PC-3 (cell line): ENCODE measurements around the gene RTL10. TPM values are rescaled to one million over a fixed set of nuclear protein-coding genes. Genes with fewer than 3 reads are reported as not detected.

Experiments
- ATAC-seq: fragments of 200-7000 bp; cut with Tn5 transposase; 2 replicates; pipeline ENCODE4 v1.9.1; 2020; ENCODE audit warnings: mild to moderate bottlenecking, moderate library complexity
- BruUV-seq: library from RNA; stranded (reverse); fragments of 400-500 nt; replicated peaks from 2 replicates; lab custom pipeline; 2021; lab: Mats Ljungman, UMichigan
- CTCF ChIA-PET: fragments of 300-600 bp; sonication (Branson Sonifier 250); formaldehyde crosslinking; loops from one replicate; lab custom pipeline; 2022; ENCODE audit warnings: antibody characterized with exemption; lab: Charles Lee
- POLR2A ChIA-PET: fragments of 300-600 bp; sonication (Branson Sonifier 250); formaldehyde crosslinking; loops from one replicate; lab custom pipeline; 2022; ENCODE audit warnings: antibody characterized with exemption; ENCODE audit not compliant: unreplicated experiment; lab: Charles Lee
- DNase-seq: peaks from one replicate; pipeline ENCODE4 v3.0.0-alpha.2; 2015
- H2AFZ ChIP-seq: fragments of 300-600 bp; sonication (generic); 2 replicates; pipeline ENCODE4 v1.6.0; 2016; ENCODE audit warnings: antibody characterized with exemption, low read length
- H3F3A ChIP-seq: fragments of 300-600 bp; sonication (generic); one replicate; pipeline ENCODE4 v1.6.0; 2017; ENCODE audit warnings: antibody characterized with exemption, low read length, control low read depth, mild to moderate bottlenecking; ENCODE audit not compliant: unreplicated experiment
- H3K27ac ChIP-seq: fragments of 300-600 bp; sonication (generic); 2 replicates; pipeline ENCODE4 v1.5.1; 2016; ENCODE audit warnings: mild to moderate bottlenecking, low read length
- H3K27me3 ChIP-seq: fragments of 300-600 bp; sonication (generic); 2 replicates; pipeline ENCODE4 v1.6.1; 2016; ENCODE audit warnings: low read length, mixed read lengths
- H3K36me3 ChIP-seq: fragments of 300-600 bp; sonication (generic); 2 replicates; pipeline ENCODE4 v1.6.1; 2016; ENCODE audit warnings: low read depth, mixed run types, low read length, mixed read lengths
- H3K4me1 ChIP-seq: fragments of 300-600 bp; sonication (generic); 2 replicates; pipeline ENCODE4 v1.5.1; 2016; ENCODE audit warnings: low read length; ENCODE audit not compliant: insufficient read depth
- H3K4me2 ChIP-seq: fragments of 300-600 bp; sonication (generic); 2 replicates; pipeline ENCODE4 v1.6.0; 2016; ENCODE audit warnings: low read length
- H3K4me3 ChIP-seq: fragments of 300-600 bp; sonication (generic); 2 replicates; pipeline ENCODE4 v1.5.1; 2016; ENCODE audit warnings: mild to moderate bottlenecking, low read length, mixed read lengths
- H3K79me2 ChIP-seq: fragments of 300-600 bp; sonication (generic); 2 replicates; pipeline ENCODE4 v1.6.1; 2017; ENCODE audit warnings: low read length, mixed read lengths
- H3K9ac ChIP-seq: fragments of 300-600 bp; sonication (generic); 2 replicates; pipeline ENCODE4 v1.6.0; 2016; ENCODE audit warnings: mild to moderate bottlenecking, low read length
- H3K9me2 ChIP-seq: fragments of 300-600 bp; sonication (generic); replicated peaks from 2 replicates; pipeline ENCODE4 v1.6.1; 2016; ENCODE audit warnings: mixed run types, low read length, mixed read lengths
- H3K9me3 ChIP-seq: fragments of 300-600 bp; sonication (generic); 2 replicates; pipeline ENCODE4 v1.6.1; 2016; ENCODE audit warnings: low read length, mixed read lengths
- H4K20me1 ChIP-seq: fragments of 300-600 bp; sonication (generic); 2 replicates; pipeline ENCODE4 v1.6.1; 2016; ENCODE audit warnings: low read length, mixed read lengths
- CTCF ChIP-seq: fragments of 300-600 bp; sonication (generic); conservative IDR thresholded peaks from 2 replicates; pipeline ENCODE4 v1.5.1; 2017; ENCODE audit warnings: antibody characterized with exemption, low read depth, mild to moderate bottlenecking, low read length
- EZH2 ChIP-seq: fragments of 300-600 bp; sonication (generic); IDR thresholded peaks from one replicate; pipeline ENCODE4 v1.6.1; 2017; ENCODE audit warnings: antibody characterized with exemption, mild to moderate bottlenecking, low read length; ENCODE audit not compliant: unreplicated experiment
- EZH2phosphoT487 ChIP-seq: fragments of 300-600 bp; sonication (generic); IDR thresholded peaks from 2 replicates; pipeline ENCODE4 v1.6.1; 2018; ENCODE audit warnings: mild to moderate bottlenecking, antibody characterized with exemption, low read length, borderline replicate concordance
- intact Hi-C: fragments of 100-400 bp; cut with micrococcal nuclease; formaldehyde crosslinking; loops from 2 replicates; pipeline ENCODE4 v1.9.0; 2023
- total RNA-seq: library from RNA; depleted of rRNA; stranded (reverse); fragments of >200 nt; gene quantifications from 2 replicates; pipeline ENCODE4 v1.2.3, GENCODE V29; 2014

RTL10 gene
- total RNA-seq, 1 experiment from 2014 or later = 7.8 TPM

GRCh38 chr22:19819208-19819910 is 35.3 kb downstream of the RTL10 start:
- Histone ChIP-seq H3K36me3 (no peaks in the 10 kb centered on the region), H3K79me2 (no peaks in the 10 kb centered on the region), H3K4me2 (no peak overlapping the region), H3K4me1 (no peaks in the 10 kb centered on the region), H3K9me3 (no peaks in the 10 kb centered on the region), H3K4me3 (no peak overlapping the region), H3F3A (no peaks in the 10 kb centered on the region), H3K27ac (no peak overlapping the region), H3K9me2 (no peaks in the 10 kb centered on the region), H2AFZ (no peak overlapping the region), H4K20me1 (no peaks in the 10 kb centered on the region), H3K27me3 (no peaks in the 10 kb centered on the region), H3K9ac (no peak overlapping the region)
- ATAC-seq (no peak), DNase-seq (no peak)
- TF ChIP-seq EZH2 (no peak), EZH2phosphoT487 (no peak), CTCF (no peak)
- POLR2A ChIA-PET = no interaction called here
- CTCF ChIA-PET = no interaction called here
- BruUV-seq = no TSS peak
- intact Hi-C loops = no loop called here

- ATAC-seq = no peak
- POLR2A ChIA-PET = no interaction called here
- CTCF ChIA-PET = no interaction called here
These were observed 36.1 kb downstream of the RTL10 start for GRCh38 chr22:19818324-19819207.

More at GRCh38 chr22:19818324-19819207, 36.1 kb downstream of the RTL10 start:
- no TSS peak for BruUV-seq
- no peaks in the 10 kb centered on the region for H3K27me3 ChIP-seq
- H3K9me2 ChIP-seq = no peaks in the 10 kb centered on the region
- no peaks in the 10 kb centered on the region for H3K36me3 ChIP-seq
- H3K79me2 ChIP-seq = no peaks in the 10 kb centered on the region
- TF ChIP-seq EZH2 (no peak), CTCF (no peak), EZH2phosphoT487 (no peak)
- H3K4me3 ChIP-seq = no peak overlapping the region
- H3F3A ChIP-seq = no peaks in the 10 kb centered on the region
- H3K9me3 ChIP-seq = no peaks in the 10 kb centered on the region
- no peak overlapping the region for H3K9ac ChIP-seq
- DNase-seq = no peak
- H3K27ac ChIP-seq = no peak overlapping the region
- H3K4me1 ChIP-seq = no peaks in the 10 kb centered on the region
- intact Hi-C loops = no loop called here
- no peaks in the 10 kb centered on the region for H4K20me1 ChIP-seq
- H3K4me2 ChIP-seq = no peak overlapping the region
- no peak overlapping the region for H2AFZ ChIP-seq
